ENCODE data around the gene SCARF1.

GRCh38 chr17:1605681-1606351 is 39.7 kb downstream of the SCARF1 start:
- TF ChIP-seq POLR2A (IDR thresholded peaks at IDR 0.05) (no peak), CTCF (IDR thresholded peaks at IDR 0.05 in 8 of 11, conservative IDR thresholded peaks at IDR 0.05 in 3 of 11) (no peak)
